HEK293T (cell line): ENCODE data around the gene PHF14.

Experiments
- ELF4 ChIP-seq: fragments of 450-650 bp; IDR thresholded peaks from 2 replicates; pipeline ENCODE4 v1.6.1; 2017; ENCODE audit warnings: antibody characterized with exemption
- FOXA1 ChIP-seq: fragments of 450-650 bp; IDR thresholded peaks from 2 replicates; pipeline ENCODE4 v1.6.1; 2016; ENCODE audit warnings: mild to moderate bottlenecking
- SP1 ChIP-seq: fragments of 450-650 bp; IDR thresholded peaks from 2 replicates; pipeline ENCODE4 v1.6.1; 2017
- TARDBP ChIP-seq: fragments of 450-650 bp; IDR thresholded peaks from 2 replicates; pipeline ENCODE4 v1.6.1; 2016

GRCh38 chr7:11181590-11181989 lies 207.9 kb downstream of the PHF14 start:
- no peak for TF ChIP-seq SP1
- TF ChIP-seq ELF4, result no peak
- no peak for TF ChIP-seq TARDBP
- no peak for TF ChIP-seq FOXA1
